HepG2 (cell line): ENCODE results near the gene ICAM5. TPM values are rescaled to one million over a fixed set of nuclear protein-coding genes. Genes with fewer than 3 reads are reported as not detected.

ENCODE experiments used
- ADNP ChIP-seq: sonication (generic); formaldehyde crosslinking; IDR thresholded peaks from 2 replicates; pipeline ENCODE4 v1.4.0; 2020; ENCODE audit warnings: missing genetic modification reagents
- HCFC1 ChIP-seq: fragments of 150-350 bp; IDR thresholded peaks from 2 replicates; pipeline ENCODE4 v1.6.1; 2014; ENCODE audit warnings: low read depth, low read length
- HDAC6 ChIP-seq: fragments of 200-600 bp; sonication (generic); IDR thresholded peaks from 2 replicates; pipeline ENCODE4 v1.7.0; 2017; ENCODE audit warnings: mild to moderate bottlenecking, antibody characterized with exemption, low read length, low read depth
- HMG20A ChIP-seq: IDR thresholded peaks from 2 replicates; pipeline ENCODE4 v1.6.1; 2016; ENCODE audit warnings: borderline replicate concordance
- KLF6 ChIP-seq: IDR thresholded peaks from 2 replicates; pipeline ENCODE4 v1.8.0; 2016; ENCODE audit warnings: missing biosample characterization, missing genetic modification reagents
- MXI1 ChIP-seq: IDR thresholded peaks from 3 replicates; pipeline ENCODE4 v1.6.1; 2012; ENCODE audit warnings: low read depth, low read length, inconsistent platforms, borderline replicate concordance
- SNAPC2 ChIP-seq: sonication (generic); formaldehyde crosslinking; IDR thresholded peaks from 2 replicates; pipeline ENCODE4 v1.8.1; 2022; ENCODE audit warnings: mild to moderate bottlenecking, missing genetic modification reagents
- SYNCRIP ChIP-seq: fragments of 200-400 bp; formaldehyde crosslinking; IDR thresholded peaks from 2 replicates; pipeline ENCODE4 v1.6.1; 2018; ENCODE audit warnings: mild to moderate bottlenecking, low read depth, low read length; ENCODE audit not compliant: insufficient read depth
- TP53 ChIP-seq: sonication (generic); formaldehyde crosslinking; conservative IDR thresholded peaks from 2 replicates; pipeline ENCODE4 v1.4.0; 2020; ENCODE audit warnings: missing genetic modification reagents
- WIZ ChIP-seq: sonication (generic); formaldehyde crosslinking; IDR thresholded peaks from 2 replicates; pipeline ENCODE4 v1.5.1; 2020; ENCODE audit warnings: mild to moderate bottlenecking, missing genetic modification reagents
- YY1 ChIP-seq: IDR thresholded peaks from 2 replicates; pipeline ENCODE4 v1.6.1; 2011; ENCODE audit warnings: low read length, low read depth, moderate library complexity, mild to moderate bottlenecking; ENCODE audit not compliant: insufficient read depth, insufficient replicate concordance
- ZNF124 ChIP-seq: sonication (generic); formaldehyde crosslinking; IDR thresholded peaks from 2 replicates; pipeline ENCODE4 v1.4.0; 2020; ENCODE audit warnings: missing genetic modification reagents
- ZNF317 ChIP-seq: sonication (generic); formaldehyde crosslinking; IDR thresholded peaks from 2 replicates; pipeline ENCODE4 v1.5.0; 2020; ENCODE audit warnings: mild to moderate bottlenecking, missing genetic modification reagents
- ZNF772 ChIP-seq: sonication (generic); formaldehyde crosslinking; IDR thresholded peaks from 2 replicates; pipeline ENCODE4 v1.5.0; 2020; ENCODE audit warnings: mild to moderate bottlenecking, missing genetic modification reagents
- ZNF773 ChIP-seq: sonication (generic); formaldehyde crosslinking; IDR thresholded peaks from 2 replicates; pipeline ENCODE4 v1.4.0; 2020; ENCODE audit warnings: missing genetic modification reagents, borderline replicate concordance
- polyA plus RNA-seq, 8 experiments: library from polyadenylated mRNA; depleted of rRNA in 3 of 8; stranded (reverse) in 7 of 8; unstranded in 1 of 8; fragments of >200 nt; fragmentation: Illumina TruSeq in 4 of 8; extraction: Trizol in 4 of 8; gene quantifications; 2 replicates each; pipeline versions ENCODE4 v1.2.1 to v1.2.3, GENCODE V29; 2011 to 2016; ENCODE audit warnings: low read depth in 4 of 8, missing spikeins in 1 of 8, mixed read lengths in 1 of 8; ENCODE audit not compliant: insufficient read depth in 1 of 8
- total RNA-seq, 5 experiments: library from RNA; depleted of rRNA; stranded (reverse); fragments of >200 nt; fragmentation: Illumina TruSeq; extraction: Trizol; gene quantifications; 2 replicates each; pipeline ENCODE4 v1.2.3, GENCODE V29; 2016; ENCODE audit warnings: low read depth in 1 of 5
- TF ChIP-seq, protein P1 (sequence below): sonication (generic); formaldehyde crosslinking; IDR thresholded peaks from 2 replicates; pipeline ENCODE4 v1.4.0; 2020; ENCODE audit warnings: missing genetic modification reagents, borderline replicate concordance
- TF ChIP-seq, protein P2 (sequence below): sonication (generic); formaldehyde crosslinking; IDR thresholded peaks from 2 replicates; pipeline ENCODE4 v1.4.0; 2020; ENCODE audit warnings: missing genetic modification reagents
- TF ChIP-seq, protein P3 (sequence below): IDR thresholded peaks from 2 replicates; pipeline ENCODE4 v1.6.1; 2016; ENCODE audit warnings: missing genetic modification reagents, missing compliant biosample characterization
- TF ChIP-seq, protein P4 (sequence below): sonication (generic); formaldehyde crosslinking; conservative IDR thresholded peaks from 2 replicates; pipeline ENCODE4 v1.4.0; 2020; ENCODE audit warnings: missing genetic modification reagents
- TF ChIP-seq, protein P5 (sequence below): sonication (generic); formaldehyde crosslinking; IDR thresholded peaks from 2 replicates; pipeline ENCODE4 v1.4.0; 2020; ENCODE audit warnings: missing genetic modification reagents

Gene ICAM5
- total and polyA plus RNA-seq, 2 of the 13 experiments (the other 11 are each of a cell fraction or from before 2014, with no cell fraction given) = 0.46 to 1.6 TPM

DNA sequence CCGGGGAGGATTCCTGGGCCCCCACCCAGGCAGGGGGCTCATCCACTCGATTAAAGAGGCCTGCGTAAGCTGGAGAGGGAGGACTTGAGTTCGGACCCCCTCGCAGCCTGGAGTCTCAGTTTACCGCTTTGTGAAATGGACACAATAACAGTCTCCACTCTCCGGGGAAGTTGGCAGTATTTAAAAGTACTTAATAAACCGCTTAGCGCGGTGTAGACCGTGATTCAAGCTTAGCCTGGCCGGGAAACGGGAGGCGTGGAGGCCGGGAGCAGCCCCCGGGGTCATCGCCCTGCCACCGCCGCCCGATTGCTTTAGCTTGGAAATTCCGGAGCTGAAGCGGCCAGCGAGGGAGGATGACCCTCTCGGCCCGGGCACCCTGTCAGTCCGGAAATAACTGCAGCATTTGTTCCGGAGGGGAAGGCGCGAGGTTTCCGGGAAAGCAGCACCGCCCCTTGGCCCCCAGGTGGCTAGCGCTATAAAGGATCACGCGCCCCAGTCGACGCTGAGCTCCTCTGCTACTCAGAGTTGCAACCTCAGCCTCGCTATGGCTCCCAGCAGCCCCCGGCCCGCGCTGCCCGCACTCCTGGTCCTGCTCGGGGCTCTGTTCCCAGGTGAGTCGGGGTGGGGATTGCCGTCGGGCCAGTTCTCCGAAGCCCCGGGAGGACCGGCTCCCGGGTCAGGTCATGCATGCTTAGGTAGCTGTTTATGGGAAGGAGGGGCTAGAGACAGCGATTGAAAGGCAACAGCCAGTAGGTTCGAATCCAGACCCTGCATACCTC lies 18.9 kb upstream of the ICAM5 start, which contains the start of gene ICAM1 (continued):
- TF ChIP-seq, protein P1, sequence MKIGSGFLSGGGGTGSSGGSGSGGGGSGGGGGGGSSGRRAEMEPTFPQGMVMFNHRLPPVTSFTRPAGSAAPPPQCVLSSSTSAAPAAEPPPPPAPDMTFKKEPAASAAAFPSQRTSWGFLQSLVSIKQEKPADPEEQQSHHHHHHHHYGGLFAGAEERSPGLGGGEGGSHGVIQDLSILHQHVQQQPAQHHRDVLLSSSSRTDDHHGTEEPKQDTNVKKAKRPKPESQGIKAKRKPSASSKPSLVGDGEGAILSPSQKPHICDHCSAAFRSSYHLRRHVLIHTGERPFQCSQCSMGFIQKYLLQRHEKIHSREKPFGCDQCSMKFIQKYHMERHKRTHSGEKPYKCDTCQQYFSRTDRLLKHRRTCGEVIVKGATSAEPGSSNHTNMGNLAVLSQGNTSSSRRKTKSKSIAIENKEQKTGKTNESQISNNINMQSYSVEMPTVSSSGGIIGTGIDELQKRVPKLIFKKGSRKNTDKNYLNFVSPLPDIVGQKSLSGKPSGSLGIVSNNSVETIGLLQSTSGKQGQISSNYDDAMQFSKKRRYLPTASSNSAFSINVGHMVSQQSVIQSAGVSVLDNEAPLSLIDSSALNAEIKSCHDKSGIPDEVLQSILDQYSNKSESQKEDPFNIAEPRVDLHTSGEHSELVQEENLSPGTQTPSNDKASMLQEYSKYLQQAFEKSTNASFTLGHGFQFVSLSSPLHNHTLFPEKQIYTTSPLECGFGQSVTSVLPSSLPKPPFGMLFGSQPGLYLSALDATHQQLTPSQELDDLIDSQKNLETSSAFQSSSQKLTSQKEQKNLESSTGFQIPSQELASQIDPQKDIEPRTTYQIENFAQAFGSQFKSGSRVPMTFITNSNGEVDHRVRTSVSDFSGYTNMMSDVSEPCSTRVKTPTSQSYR (CRISPR knock-in tag) = peak; percentile 44; the same call in 1 of the 2 replicates
- TF ChIP-seq HDAC6 (no peak), ZNF124 (peak; percentile 74; the same call in 1 of the 2 replicates), KLF6 (CRISPR knock-in tag) (peak; percentile 97), ZNF317 (CRISPR knock-in tag) (0 out of 2 replicates have a peak, but pooled peaks have one; percentile 49), TP53 (CRISPR knock-in tag) (no peak), ADNP (CRISPR knock-in tag) (peak; percentile 80; the same call in 1 of the 2 replicates), HCFC1 (0 out of 2 replicates have a peak, but pooled peaks have one; percentile 12), HMG20A (CRISPR knock-in tag) (peak; percentile 69; the same call in 1 of the 2 replicates), SNAPC2 (CRISPR knock-in tag) (peak; percentile 78), ZNF773 (CRISPR knock-in tag) (no peak), MXI1 (peak; percentile 100), WIZ (0 out of 2 replicates have a peak, but pooled peaks have one; percentile 14), YY1 (no peak), ZNF772 (CRISPR knock-in tag) (peak; percentile 98), SYNCRIP (no peak)
- TF ChIP-seq, protein P2, sequence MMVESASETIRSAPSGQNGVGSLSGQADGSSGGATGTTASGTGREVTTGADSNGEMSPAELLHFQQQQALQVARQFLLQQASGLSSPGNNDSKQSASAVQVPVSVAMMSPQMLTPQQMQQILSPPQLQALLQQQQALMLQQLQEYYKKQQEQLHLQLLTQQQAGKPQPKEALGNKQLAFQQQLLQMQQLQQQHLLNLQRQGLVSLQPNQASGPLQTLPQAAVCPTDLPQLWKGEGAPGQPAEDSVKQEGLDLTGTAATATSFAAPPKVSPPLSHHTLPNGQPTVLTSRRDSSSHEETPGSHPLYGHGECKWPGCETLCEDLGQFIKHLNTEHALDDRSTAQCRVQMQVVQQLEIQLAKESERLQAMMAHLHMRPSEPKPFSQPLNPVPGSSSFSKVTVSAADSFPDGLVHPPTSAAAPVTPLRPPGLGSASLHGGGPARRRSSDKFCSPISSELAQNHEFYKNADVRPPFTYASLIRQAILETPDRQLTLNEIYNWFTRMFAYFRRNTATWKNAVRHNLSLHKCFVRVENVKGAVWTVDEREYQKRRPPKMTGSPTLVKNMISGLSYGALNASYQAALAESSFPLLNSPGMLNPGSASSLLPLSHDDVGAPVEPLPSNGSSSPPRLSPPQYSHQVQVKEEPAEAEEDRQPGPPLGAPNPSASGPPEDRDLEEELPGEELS (CRISPR knock-in tag) = peak; percentile 57; the same call in 1 of the 2 replicates
- TF ChIP-seq, protein P3, sequence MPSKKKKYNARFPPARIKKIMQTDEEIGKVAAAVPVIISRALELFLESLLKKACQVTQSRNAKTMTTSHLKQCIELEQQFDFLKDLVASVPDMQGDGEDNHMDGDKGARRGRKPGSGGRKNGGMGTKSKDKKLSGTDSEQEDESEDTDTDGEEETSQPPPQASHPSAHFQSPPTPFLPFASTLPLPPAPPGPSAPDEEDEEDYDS (CRISPR knock-in tag) = peak; percentile 98
- TF ChIP-seq, protein P4, sequence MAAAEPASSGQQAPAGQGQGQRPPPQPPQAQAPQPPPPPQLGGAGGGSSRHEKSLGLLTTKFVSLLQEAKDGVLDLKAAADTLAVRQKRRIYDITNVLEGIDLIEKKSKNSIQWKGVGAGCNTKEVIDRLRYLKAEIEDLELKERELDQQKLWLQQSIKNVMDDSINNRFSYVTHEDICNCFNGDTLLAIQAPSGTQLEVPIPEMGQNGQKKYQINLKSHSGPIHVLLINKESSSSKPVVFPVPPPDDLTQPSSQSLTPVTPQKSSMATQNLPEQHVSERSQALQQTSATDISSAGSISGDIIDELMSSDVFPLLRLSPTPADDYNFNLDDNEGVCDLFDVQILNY (CRISPR knock-in tag) = no peak
- TF ChIP-seq, protein P5, sequence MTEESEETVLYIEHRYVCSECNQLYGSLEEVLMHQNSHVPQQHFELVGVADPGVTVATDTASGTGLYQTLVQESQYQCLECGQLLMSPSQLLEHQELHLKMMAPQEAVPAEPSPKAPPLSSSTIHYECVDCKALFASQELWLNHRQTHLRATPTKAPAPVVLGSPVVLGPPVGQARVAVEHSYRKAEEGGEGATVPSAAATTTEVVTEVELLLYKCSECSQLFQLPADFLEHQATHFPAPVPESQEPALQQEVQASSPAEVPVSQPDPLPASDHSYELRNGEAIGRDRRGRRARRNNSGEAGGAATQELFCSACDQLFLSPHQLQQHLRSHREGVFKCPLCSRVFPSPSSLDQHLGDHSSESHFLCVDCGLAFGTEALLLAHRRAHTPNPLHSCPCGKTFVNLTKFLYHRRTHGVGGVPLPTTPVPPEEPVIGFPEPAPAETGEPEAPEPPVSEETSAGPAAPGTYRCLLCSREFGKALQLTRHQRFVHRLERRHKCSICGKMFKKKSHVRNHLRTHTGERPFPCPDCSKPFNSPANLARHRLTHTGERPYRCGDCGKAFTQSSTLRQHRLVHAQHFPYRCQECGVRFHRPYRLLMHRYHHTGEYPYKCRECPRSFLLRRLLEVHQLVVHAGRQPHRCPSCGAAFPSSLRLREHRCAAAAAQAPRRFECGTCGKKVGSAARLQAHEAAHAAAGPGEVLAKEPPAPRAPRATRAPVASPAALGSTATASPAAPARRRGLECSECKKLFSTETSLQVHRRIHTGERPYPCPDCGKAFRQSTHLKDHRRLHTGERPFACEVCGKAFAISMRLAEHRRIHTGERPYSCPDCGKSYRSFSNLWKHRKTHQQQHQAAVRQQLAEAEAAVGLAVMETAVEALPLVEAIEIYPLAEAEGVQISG (CRISPR knock-in tag) = peak; percentile 85
